ENCODE data around the gene ERN2.
"Not testable (repeated sequence)": the region's sequence is repeated elsewhere in the genome, so short reads cannot be mapped to it uniquely, and the experiment has no call there.

DNA sequence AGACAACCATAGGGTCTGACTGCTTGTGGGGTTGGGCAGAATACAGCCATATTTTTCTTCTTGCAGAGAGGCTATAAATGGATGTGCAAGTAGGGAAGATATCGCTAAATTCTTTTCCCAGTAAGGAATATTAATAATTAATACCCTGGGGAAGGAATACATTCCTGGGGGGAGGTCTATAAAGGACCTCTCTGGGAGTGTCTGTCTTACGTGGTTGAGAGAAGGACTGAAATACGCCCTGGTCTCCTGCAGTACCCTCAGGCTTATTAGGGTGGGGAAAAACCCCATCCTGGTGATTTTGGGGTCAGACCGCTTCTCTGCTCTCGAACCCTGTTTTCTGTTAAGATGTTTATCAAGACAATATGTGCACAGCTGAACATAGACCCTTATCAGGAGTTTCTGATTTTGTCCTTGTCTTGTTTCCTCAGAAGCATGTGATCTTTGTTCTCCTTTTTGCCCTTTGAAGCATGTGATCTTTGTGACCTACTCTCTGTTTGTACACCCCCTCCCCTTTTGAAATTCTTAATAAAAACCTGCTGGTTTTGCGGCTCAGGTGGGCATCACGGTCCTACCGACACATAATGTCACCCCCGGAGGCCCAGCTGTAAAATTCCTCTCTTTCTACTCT is 9.7 kb upstream of the ERN2 start:
- TF ChIP-seq, protein P1, sequence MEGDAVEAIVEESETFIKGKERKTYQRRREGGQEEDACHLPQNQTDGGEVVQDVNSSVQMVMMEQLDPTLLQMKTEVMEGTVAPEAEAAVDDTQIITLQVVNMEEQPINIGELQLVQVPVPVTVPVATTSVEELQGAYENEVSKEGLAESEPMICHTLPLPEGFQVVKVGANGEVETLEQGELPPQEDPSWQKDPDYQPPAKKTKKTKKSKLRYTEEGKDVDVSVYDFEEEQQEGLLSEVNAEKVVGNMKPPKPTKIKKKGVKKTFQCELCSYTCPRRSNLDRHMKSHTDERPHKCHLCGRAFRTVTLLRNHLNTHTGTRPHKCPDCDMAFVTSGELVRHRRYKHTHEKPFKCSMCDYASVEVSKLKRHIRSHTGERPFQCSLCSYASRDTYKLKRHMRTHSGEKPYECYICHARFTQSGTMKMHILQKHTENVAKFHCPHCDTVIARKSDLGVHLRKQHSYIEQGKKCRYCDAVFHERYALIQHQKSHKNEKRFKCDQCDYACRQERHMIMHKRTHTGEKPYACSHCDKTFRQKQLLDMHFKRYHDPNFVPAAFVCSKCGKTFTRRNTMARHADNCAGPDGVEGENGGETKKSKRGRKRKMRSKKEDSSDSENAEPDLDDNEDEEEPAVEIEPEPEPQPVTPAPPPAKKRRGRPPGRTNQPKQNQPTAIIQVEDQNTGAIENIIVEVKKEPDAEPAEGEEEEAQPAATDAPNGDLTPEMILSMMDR (IDR thresholded peaks at IDR 0.05) = not testable (repeated sequence)
- not testable (repeated sequence) for TF ChIP-seq POLR2A (IDR thresholded peaks at IDR 0.05)

All from right lobe of liver (tissue), 4 donors.